Aorta (tissue), 5 donors: Measurements from ENCODE around the gene GNPDA1. TPM values are rescaled to one million over a fixed set of nuclear protein-coding genes. Genes with fewer than 3 reads are reported as not detected.

ENCODE experiments used
- ATAC-seq: fragments of 200-7000 bp; cut with Tn5 transposase; one replicate; pipeline ENCODE4 v1.9.1; 2022; ENCODE audit warnings: moderate library complexity; ENCODE audit not compliant: low FRiP score
- DNase-seq, 2 donors: peaks; one replicate each; pipeline ENCODE4 v3.0.0-alpha.2; 2020
- H3K27ac ChIP-seq, 2 donors: one replicate each; pipeline ENCODE4 v1.5.1; 2013; ENCODE audit warnings: low read length in 2 of 2, mild to moderate bottlenecking in 2 of 2, moderate library complexity in 2 of 2, control low read depth in 1 of 2, inconsistent platforms in 1 of 2, low read depth in 1 of 2
- H3K27me3 ChIP-seq, 2 donors: one replicate each; pipeline ENCODE4 v1.6.1; 2013; ENCODE audit warnings: control low read depth in 1 of 2, low read length in 1 of 2, mild to moderate bottlenecking in 1 of 2, moderate library complexity in 1 of 2; ENCODE audit not compliant: insufficient read depth in 2 of 2, control insufficient read depth in 1 of 2
- H3K36me3 ChIP-seq, 2 donors: one replicate each; pipeline ENCODE4 v1.6.1; 2013; ENCODE audit warnings: control low read depth in 1 of 2, low read length in 1 of 2, mild to moderate bottlenecking in 1 of 2; ENCODE audit not compliant: insufficient read depth in 2 of 2, control insufficient read depth in 1 of 2
- H3K4me1 ChIP-seq, 2 donors: one replicate each; pipeline ENCODE4 v1.6.1; 2013; ENCODE audit warnings: low read length in 2 of 2, control low read depth in 1 of 2, mild to moderate bottlenecking in 1 of 2, moderate library complexity in 1 of 2; ENCODE audit not compliant: insufficient read depth in 2 of 2, control insufficient read depth in 1 of 2
- H3K4me3 ChIP-seq, 2 donors: one replicate each; pipeline ENCODE4 v1.5.1; 2013; ENCODE audit warnings: low read length in 2 of 2, control low read depth in 1 of 2, mild to moderate bottlenecking in 1 of 2
- H3K9me3 ChIP-seq: one replicate; pipeline ENCODE4 v1.6.1; 2013; ENCODE audit warnings: mild to moderate bottlenecking, low read length; ENCODE audit not compliant: control insufficient read depth
- WGBS, 2 donors: extraction: QIAGEN DNeasy Blood & Tissue Kit; methylation state at CpG; one replicate each; pipeline ENCODE4 v1.1.7; 2013; 5-methylcytosine and 5-hydroxymethylcytosine counted together
- intact Hi-C, 2 donors: fragments of 100-400 bp; cut with DNase I; formaldehyde crosslinking; loops; one replicate each; pipeline versions ENCODE4 v1.14.2 to v1.15.0; 2022
- polyA plus RNA-seq, 2 donors: library from polyadenylated mRNA; stranded (reverse); fragments of 200-250 nt; gene quantifications; one replicate each; pipeline ENCODE4 v1.2.3, GENCODE V29; 2013
- total RNA-seq, 2 donors: library from RNA; stranded (reverse); fragmentation: NEBNext Ultra II Directional; extraction: Animal tissue kit (Norgen Biotek cat#: 25700); gene quantifications; one replicate each; pipeline ENCODE4 v1.2.1, GENCODE V29; 2021
- donor health status: healthy with polysubstance abuse.
- donor health status: Bipolar disorder and iron deficiency.
- donor health status: DM: no; HTN: no; CAD: no.
- donor health status: DM: no; HTN: no; CAD: no.
- donor health status: DM: yes; HTN: yes; CAD: no.

The GNPDA1 gene
- total and polyA plus RNA-seq, 4 donors: 13.0 to 24.0 (median 20.1) TPM

DNA sequence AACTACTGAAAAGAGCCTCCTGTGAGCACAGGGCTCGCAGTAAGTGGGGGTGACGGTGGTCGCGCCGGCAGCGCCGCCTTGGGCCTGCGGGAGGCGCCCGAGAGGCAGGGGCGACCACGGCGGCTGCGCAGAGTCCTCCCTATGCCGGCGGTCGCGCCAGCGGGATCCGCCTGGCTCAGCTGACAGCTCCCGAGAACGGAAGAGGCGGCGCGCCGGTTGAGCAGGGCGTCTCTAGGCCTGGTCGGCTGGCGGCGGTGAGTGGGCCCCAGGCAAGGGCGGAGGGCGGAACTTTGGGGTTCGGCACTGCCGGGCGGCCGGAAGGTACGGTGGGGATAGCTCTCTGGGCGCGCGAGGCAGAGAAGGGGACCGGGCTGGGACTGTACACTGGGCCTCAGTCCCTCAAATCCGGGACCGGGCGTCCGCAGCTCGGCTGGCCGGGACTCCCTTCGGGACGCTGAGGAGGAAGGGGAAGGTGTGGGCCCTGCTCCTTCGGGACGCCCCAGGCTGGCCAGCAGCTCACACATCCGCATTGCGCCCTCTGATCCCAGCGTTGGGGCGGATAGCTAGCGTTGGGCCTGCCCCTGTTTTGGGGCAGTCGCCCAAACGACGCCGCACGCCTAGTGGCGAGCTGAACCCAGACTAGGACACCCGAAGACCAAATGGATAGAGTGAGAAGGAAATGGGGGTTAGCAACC, 43.8 kb downstream of the GNPDA1 start, which contains the start of gene RNF14:
Gene RNF14 (plus strand): TSS at position 192 of the 695 bp plus-strand sequence. CDS start 4,484 bp downstream, outside the sequence.
- ATAC-seq: peak; percentile 99
- H3K9me3 ChIP-seq: no peaks in the 10 kb centered on the region
- 0 to 1% methylated on average over 59 to 63 of the region's 63 CpGs for WGBS, 2 donors
- H3K4me1 ChIP-seq: peaks cover 0 to 3% of the 10 kb centered on the region in 2 donors
- peak; percentile 97 to 98 for DNase-seq
- peaks cover 0 to 2% of the 10 kb centered on the region in 2 donors for H3K36me3 ChIP-seq
- peak within 1 kb of the TSS; percentile 86 to 91 for H3K27ac ChIP-seq
- intact Hi-C loops: loop anchor here in 1 of 2 donors (5.0 kb wide), 1 partner anchor 47 kb away; the partner anchor contains the start of gene DELE1
- H3K27me3 ChIP-seq: no peaks in the 10 kb centered on the region
- peak within 1 kb of the TSS; percentile 74 to 77 for H3K4me3 ChIP-seq

DNA sequence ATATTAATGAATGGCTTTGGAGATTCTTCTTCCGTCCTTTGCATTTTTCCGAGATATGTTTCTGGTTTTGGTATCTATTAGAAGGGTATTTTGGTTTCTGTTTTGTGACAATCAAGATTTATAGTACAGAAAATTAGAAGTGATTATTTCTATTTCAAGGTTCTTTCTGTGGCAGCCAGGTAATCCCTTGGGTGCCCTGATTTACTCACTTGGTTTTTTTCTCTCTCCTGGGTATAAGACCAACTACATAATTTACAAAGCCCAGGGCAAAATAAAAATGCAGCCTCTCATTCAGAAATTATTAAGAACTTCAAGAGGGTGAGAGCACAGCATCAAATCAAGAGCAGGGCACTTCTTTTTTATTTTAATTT, 45.9 kb downstream of the GNPDA1 start:
- 95 to 97% methylated on average over 2 of the region's 2 CpGs for WGBS, 2 donors
- Histone ChIP-seq H3K27me3 (no peaks in the 10 kb centered on the region), H3K36me3 (peaks cover 0 to 2% of the 10 kb centered on the region in 2 donors), H3K9me3 (no peaks in the 10 kb centered on the region), H3K4me3 (no peak overlapping the region), H3K4me1 (peaks cover 0 to 3% of the 10 kb centered on the region in 2 donors), H3K27ac (no peak overlapping the region)
- no peak for DNase-seq
- intact Hi-C loops: loop anchor here in 1 of 2 donors (5.0 kb wide), 1 partner anchor 45 kb away; the partner anchor contains the start of gene DELE1
- no peak for ATAC-seq

DNA sequence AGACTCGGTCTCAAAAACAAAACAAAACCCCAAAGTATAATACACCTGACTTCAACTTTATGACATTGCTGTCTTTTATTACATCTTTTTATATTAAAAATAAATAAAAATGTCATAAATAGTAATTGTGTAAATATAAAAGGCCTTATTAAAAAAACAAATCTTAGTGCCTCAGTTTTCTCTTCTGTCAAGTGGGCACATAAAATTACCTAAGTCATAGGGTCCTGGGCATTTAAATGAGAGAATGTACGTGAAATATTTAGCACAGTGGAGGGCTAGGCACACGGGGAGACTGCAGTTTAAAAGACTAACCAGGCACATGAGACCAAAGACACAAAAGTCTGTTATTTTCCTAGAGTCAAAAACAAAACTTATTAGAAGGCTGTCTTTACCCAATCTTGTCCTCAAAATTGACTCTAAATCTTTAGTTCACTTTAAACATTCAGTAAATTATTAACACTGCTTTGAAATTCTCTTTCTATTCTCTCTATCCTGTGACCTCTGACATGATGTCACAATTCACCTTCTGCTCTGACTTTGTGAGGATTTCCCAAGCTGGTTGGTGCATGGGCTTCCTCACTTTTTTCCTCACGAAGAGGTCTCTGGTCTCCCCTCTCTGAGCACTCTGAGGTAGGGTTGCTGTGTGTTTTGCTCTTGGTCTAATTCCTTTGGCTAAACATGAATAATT, 46.4 kb downstream of the GNPDA1 start:
- Histone ChIP-seq H3K27me3 (no peaks in the 10 kb centered on the region), H3K9me3 (no peaks in the 10 kb centered on the region), H3K36me3 (peaks cover 0 to 2% of the 10 kb centered on the region in 2 donors), H3K4me1 (peaks cover 0 to 3% of the 10 kb centered on the region in 2 donors), H3K27ac (no peak overlapping the region), H3K4me3 (no peak overlapping the region)
- 80 to 86% methylated on average over 4 of the region's 4 CpGs for WGBS, 2 donors
- no peak for DNase-seq
- intact Hi-C loops: loop anchor here in 1 of 2 donors (5.0 kb wide), 1 partner anchor 44 kb away; the partner anchor contains the start of gene DELE1
- ATAC-seq: no peak

DNA sequence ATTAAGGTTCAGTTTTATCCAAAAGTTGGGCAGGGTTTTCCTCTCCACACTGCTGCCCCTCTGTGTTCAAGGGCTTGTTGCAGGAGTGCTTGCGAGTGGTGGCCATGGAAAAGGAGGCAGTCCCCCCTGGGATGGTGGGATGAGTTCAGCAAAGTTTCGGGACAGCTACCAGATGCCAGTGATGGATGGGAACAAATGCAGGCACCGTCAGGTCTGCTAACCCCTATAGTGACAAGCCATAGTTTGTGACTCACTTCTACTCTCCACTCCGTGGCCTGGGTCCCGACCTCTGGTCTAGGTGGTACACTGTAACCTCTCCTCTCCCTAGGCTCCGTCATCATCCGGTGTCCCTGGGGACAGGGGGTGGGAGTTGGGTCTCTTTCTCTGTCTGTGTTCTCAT, 47.8 kb downstream of the GNPDA1 start:
- Histone ChIP-seq H3K9me3 (no peaks in the 10 kb centered on the region), H3K27me3 (no peaks in the 10 kb centered on the region), H3K27ac (no peak overlapping the region), H3K36me3 (no peaks in the 10 kb centered on the region), H3K4me3 (no peak overlapping the region), H3K4me1 (peaks cover 0 to 1% of the 10 kb centered on the region in 2 donors)
- WGBS, 2 donors: 58 to 67% methylated on average over 7 of the region's 7 CpGs
- intact Hi-C loops: loop anchor here in 1 of 2 donors (5.0 kb wide), 1 partner anchor 43 kb away; the partner anchor contains the start of gene DELE1
- ATAC-seq (no peak), DNase-seq (no peak)

DNA sequence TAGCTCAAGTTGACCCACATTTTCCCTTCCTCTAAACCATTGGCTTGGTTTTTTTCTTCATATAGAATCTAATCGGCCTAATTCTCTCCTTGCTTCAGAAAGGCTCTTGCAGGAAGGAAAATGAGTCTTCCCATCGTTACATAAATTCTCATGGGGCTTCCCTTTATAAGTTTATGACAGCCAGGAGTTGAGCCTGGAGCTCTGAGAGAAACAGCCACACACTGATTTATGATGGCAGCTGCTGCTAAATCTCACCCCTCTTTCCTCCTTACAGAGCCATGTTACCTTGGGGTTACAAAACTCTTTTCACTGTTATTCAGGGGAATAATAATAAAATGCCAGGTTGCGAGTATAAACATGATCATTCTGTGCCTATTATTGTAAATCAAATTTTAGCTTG, 49.1 kb downstream of the GNPDA1 start:
- intact Hi-C loops: loop anchor here in 1 of 2 donors (5.0 kb wide), 1 partner anchor 86 kb away; the partner anchor contains the start of gene PCDH1
- Histone ChIP-seq H3K27ac (no peak overlapping the region), H3K4me1 (no peaks in the 10 kb centered on the region), H3K4me3 (no peak overlapping the region), H3K9me3 (no peaks in the 10 kb centered on the region), H3K36me3 (no peaks in the 10 kb centered on the region), H3K27me3 (no peaks in the 10 kb centered on the region)
- 60 to 61% methylated on average over 3 of the region's 3 CpGs for WGBS, 2 donors
- DNase-seq (no peak), ATAC-seq (no peak)

DNA sequence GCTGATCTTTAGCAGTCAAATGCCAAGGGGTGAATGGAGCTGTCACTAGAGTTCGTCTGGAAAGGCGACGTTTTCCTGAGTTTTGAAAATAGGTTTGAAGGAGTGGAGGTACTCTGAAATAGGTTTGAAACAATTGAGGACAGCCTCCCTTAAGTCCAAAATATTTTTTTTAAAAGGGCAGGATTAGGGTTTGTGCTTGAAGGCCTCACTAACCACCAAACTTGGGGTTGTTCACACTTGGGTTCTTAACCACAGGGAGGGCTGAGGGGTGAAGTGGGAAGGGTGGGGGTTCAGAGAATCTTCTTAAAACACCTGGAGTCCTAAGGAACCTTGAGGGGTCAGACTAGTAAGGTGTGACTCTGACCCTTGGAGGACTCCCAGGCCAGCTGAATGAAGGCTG, 51.4 kb downstream of the GNPDA1 start:
- no peak for ATAC-seq
- intact Hi-C loops: loop anchor here (2.0 to 5.0 kb wide), 3 partner anchors 71 to 269 kb away; partner anchors contain the start of gene PCDH1 (in 1 of the 2)

DNA sequence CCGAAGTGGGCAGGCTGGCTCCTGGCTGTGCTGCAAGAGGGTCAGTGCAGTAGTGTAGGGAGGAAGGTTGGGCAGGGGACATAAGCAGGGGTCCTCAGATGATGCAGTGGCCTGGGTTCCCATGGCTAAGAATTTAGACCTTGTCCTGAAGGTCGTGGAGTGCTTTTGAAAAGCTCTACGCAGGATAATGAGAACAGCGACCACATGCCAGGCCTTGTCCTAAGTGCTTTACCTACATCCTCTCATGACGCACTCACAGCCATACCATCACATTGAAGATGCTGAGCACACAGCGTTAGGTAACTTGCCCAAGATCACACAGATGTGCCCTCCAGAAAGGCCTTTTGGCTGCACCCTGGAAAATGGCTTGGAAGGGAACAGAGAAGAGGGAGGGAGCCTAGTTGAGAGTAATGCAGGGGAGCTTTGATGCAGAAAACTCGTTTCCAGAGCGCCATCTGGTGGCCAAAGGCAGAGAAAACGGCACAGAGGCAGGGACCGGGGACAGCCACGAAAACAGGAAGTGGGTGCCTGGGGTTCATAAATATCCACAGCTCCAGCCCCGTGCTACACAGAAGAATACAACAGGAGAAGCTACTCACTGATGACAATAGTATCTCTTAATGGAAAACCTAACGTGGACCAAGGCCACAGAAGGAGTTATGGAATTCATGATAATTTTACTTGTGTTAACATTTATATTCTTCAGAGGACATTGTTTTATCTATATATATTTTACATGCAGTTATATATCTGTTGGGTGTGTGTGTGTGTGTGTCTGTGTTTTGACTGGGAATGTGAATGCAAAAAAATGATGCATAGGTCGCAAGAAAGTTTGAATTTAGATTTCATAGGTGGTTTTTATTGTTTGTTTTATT, 52.1 kb downstream of the GNPDA1 start:
- Histone ChIP-seq H3K36me3 (no peaks in the 10 kb centered on the region), H3K27ac (no peak overlapping the region), H3K4me1 (no peaks in the 10 kb centered on the region), H3K9me3 (no peaks in the 10 kb centered on the region), H3K27me3 (no peaks in the 10 kb centered on the region), H3K4me3 (no peak overlapping the region)
- ATAC-seq: peak; percentile 89
- DNase-seq: peak; percentile 95
- WGBS, 2 donors: 28 to 30% methylated on average over 14 of the region's 14 CpGs
- intact Hi-C loops: loop anchor here (2.0 to 5.0 kb wide), 3 partner anchors 70 to 268 kb away; partner anchors contain the start of gene PCDH1 (in 1 of the 2)

More for the DNA sequence above, 51.4 kb downstream of the GNPDA1 start:
- Histone ChIP-seq H3K9me3 (no peaks in the 10 kb centered on the region), H3K4me1 (no peaks in the 10 kb centered on the region), H3K27me3 (no peaks in the 10 kb centered on the region), H3K36me3 (no peaks in the 10 kb centered on the region), H3K4me3 (no peak overlapping the region), H3K27ac (no peak overlapping the region)
- 64 to 74% methylated on average over 3 of the region's 3 CpGs for WGBS, 2 donors
- no peak for DNase-seq

DNA sequence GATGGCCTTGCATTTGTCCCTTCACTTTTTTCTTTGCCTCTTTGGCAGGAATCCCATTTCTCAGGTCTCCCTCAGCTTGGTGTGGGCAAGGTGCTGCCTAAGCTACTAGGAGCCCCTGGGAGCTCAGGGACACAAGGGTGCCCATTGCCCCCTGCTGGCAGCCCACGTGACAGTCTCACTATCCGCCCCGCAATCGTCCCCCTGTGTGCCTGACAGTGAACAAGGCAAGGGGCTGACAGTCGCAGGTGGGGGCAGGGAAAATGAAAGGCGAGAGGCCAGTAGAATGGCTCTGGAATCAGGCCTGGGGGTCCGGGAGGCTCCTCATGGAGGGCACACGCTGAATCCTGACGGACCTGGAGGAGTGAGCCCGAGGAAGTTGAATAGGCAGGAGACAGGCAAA, 52.8 kb downstream of the GNPDA1 start:
- no peaks in the 10 kb centered on the region for H3K27me3 ChIP-seq
- no peak overlapping the region for H3K4me3 ChIP-seq
- H3K36me3 ChIP-seq: no peaks in the 10 kb centered on the region
- DNase-seq: no peak
- intact Hi-C loops: loop anchor here (2.0 to 5.0 kb wide), 3 partner anchors 69 to 267 kb away; partner anchors contain the start of gene PCDH1 (in 1 of the 2)
- ATAC-seq: no peak
- H3K9me3 ChIP-seq: no peaks in the 10 kb centered on the region
- WGBS, 2 donors: 56 to 57% methylated on average over 10 of the region's 10 CpGs
- no peaks in the 10 kb centered on the region for H3K4me1 ChIP-seq
- H3K27ac ChIP-seq: no peak overlapping the region
